GM12872 (cell line): ENCODE measurements around the gene NR2C1.

Experiments
- CTCF ChIP-seq: IDR thresholded peaks from 3 replicates; pipeline ENCODE4 v1.5.1; 2011; ENCODE audit warnings: low read depth, mild to moderate bottlenecking, low read length, moderate library complexity; ENCODE audit not compliant: insufficient read depth

The NR2C1 gene

DNA sequence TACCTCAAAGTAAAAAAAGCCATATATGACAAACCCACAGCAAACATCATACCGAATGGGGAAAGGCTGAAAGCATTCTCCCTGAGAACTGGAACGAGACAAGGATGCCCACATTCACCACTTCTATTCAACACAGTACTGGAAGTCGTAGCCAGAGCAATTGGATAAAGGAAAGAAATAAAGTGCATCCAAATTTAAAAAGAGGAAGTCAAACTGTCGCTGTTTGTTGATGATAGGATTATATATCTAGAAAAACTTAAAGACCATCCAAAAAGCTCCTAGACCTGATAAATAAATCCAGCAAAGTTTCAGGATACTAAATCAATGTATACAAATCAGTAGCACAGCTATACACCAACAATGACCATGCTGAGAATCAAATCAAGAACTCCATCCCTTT is 75.1 kb downstream of the NR2C1 start:
- TF ChIP-seq CTCF = no peak

DNA sequence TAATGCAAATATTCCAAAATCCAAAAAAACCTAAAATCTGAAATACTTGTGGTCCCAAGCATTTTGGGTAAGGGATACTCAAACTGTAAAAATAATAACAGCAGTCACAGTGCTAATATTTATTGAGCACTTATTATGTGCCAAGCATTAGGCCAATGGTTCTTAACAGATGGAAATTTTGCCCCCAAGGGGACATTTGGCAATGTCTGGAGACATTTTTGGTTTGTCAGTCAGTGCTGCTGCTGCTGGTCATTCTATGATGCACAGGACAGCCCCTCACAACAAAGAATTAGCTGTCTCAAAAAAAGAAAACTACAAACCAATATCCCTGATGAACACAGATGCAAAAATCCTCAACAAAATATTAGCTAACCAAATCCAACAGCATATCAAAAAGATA is 75.7 kb downstream of the NR2C1 start:
- no peak for TF ChIP-seq CTCF

DNA sequence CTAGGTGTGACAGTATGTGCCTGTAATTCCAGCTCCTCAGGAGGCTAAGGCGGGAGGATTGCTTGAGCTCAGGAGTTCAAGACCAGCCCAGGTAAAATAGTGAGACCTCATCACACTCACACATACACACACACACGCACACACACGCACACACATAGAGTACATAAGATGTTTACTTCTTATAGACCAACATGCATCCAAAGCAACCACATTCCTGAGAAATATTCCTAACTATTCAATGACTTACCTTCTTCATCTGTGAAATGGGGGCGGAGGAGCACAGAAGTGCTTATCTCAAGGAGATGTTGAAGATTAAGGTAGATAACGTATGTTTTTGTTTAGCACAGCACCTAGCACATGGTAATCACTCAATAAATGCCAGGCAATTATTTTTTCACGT is 76.4 kb downstream of the NR2C1 start:
- TF ChIP-seq CTCF = no peak

- TF ChIP-seq CTCF = no peak
Observed at GRCh38 chr12:94994312-94994711, 79.1 kb downstream of the NR2C1 start.

DNA sequence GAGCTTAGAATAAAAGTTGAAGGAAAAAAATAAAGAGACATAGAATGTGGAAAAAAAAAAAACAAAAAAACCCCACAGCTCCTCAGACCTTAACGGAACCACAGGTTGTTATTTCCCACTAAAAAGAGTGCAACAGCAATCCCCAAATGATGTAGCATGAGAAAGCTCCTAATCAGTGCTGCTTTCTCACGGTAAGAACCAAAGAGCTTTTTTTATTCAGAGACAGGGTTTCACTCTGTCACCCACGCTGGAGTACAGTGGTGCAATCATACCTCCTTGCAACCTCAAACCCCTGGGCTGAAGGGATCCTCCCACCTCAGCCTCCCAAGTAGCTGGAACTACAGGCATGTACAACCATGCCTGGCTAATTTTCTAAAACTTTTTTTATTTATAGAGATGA is 83.2 kb downstream of the NR2C1 start:
- no peak for TF ChIP-seq CTCF

- TF ChIP-seq CTCF = no peak
Observed at GRCh38 chr12:94988471-94988870, 84.9 kb downstream of the NR2C1 start.

DNA sequence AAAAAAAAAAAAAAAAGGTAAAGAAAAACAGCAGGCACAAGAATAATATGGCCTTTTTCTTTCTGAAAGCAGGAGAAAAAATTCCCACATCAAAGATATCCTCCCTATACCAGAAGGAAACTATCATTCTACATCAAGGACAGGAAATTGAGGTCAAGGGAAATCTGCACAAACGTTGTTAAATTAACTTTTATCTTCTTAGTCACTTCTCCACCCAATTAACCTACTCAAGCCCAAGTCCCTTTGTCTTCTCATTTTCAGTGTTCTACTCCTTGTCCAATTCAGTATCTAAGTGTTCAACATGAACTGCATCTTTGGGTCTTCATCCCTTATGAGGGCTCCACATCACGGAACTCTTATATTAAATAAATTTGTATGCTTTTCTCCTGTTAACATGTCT is 85.6 kb downstream of the NR2C1 start:
- TF ChIP-seq CTCF = no peak
